Activated CD8-positive, alpha-beta T cell treated with anti-CD3 and anti-CD28 coated beads for 36 hours (primary cell): ENCODE measurements around the gene PRKN. TPM values are rescaled to one million over a fixed set of nuclear protein-coding genes. Genes with fewer than 3 reads are reported as not detected.

Experiments used
- ATAC-seq: fragments of 200-7000 bp; cut with Tn5 transposase; one replicate; pipeline ENCODE4 v1.10.0; 2021; ENCODE audit warnings: mild to moderate bottlenecking, moderate library complexity
- CTCF ChIA-PET: fragments of 350-600 bp; sonication (Branson Sonifier 250); formaldehyde crosslinking; loops from one replicate; lab custom pipeline; 2021; ENCODE audit warnings: antibody characterized with exemption; lab: Charles Lee
- POLR2A ChIA-PET: fragments of 350-600 bp; sonication (Branson Sonifier 250); formaldehyde crosslinking; loops from one replicate; lab custom pipeline; 2021; ENCODE audit warnings: antibody characterized with exemption; lab: Charles Lee
- DNase-seq: peaks from one replicate; pipeline ENCODE4 v3.0.0-alpha.2; 2020
- H3K27ac Mint-ChIP-seq: one replicate; pipeline ENCODE4 v1.8.0; 2021; ENCODE audit warnings: mild to moderate bottlenecking, mixed read lengths
- H3K27me3 Mint-ChIP-seq: one replicate; pipeline ENCODE4 v1.8.0; 2021; ENCODE audit warnings: mixed read lengths
- H3K36me3 Mint-ChIP-seq: one replicate; pipeline ENCODE4 v1.8.0; 2021; ENCODE audit warnings: low read depth, mixed read lengths
- H3K4me1 Mint-ChIP-seq: one replicate; pipeline ENCODE4 v1.8.0; 2021; ENCODE audit warnings: low read depth, mixed read lengths
- H3K4me3 Mint-ChIP-seq: one replicate; pipeline ENCODE4 v1.8.0; 2021; ENCODE audit warnings: mild to moderate bottlenecking, moderate library complexity, mixed read lengths
- H3K9me3 Mint-ChIP-seq: one replicate; pipeline ENCODE4 v1.8.0; 2021; ENCODE audit warnings: mixed read lengths
- CTCF ChIP-seq: fragments of 200-600 bp; IDR thresholded peaks from one replicate; pipeline ENCODE4 v1.8.0; 2022; ENCODE audit warnings: antibody characterized with exemption, mild to moderate bottlenecking
- intact Hi-C: fragments of 100-400 bp; cut with micrococcal nuclease; formaldehyde crosslinking; loops from one replicate; pipeline ENCODE4 v1.10.0; 2022
- total RNA-seq, 2 experiments: library from RNA; stranded (reverse); gene quantifications; one replicate each; pipeline ENCODE4 v1.2.3, GENCODE V29; 2021

The PRKN gene
- total RNA-seq, 2 experiments from 2014 or later = 1.2 to 1.4 TPM

- Mint-ChIP-seq H3K27ac (no peak overlapping the region), H3K27me3 (no peaks in the 10 kb centered on the region), H3K9me3 (peaks cover 2% of the 10 kb centered on the region), H3K4me1 (no peaks in the 10 kb centered on the region), H3K4me3 (no peak overlapping the region), H3K36me3 (no peaks in the 10 kb centered on the region)
- ChIA-PET CTCF (no interaction called here), POLR2A (no interaction called here)
- DNase-seq = no peak
- no peak for ATAC-seq
- TF ChIP-seq CTCF = no peak
- intact Hi-C loops = no loop called here
These were observed 267.6 kb downstream of the PRKN start for GRCh38 chr6:162459985-162460384.

DNA sequence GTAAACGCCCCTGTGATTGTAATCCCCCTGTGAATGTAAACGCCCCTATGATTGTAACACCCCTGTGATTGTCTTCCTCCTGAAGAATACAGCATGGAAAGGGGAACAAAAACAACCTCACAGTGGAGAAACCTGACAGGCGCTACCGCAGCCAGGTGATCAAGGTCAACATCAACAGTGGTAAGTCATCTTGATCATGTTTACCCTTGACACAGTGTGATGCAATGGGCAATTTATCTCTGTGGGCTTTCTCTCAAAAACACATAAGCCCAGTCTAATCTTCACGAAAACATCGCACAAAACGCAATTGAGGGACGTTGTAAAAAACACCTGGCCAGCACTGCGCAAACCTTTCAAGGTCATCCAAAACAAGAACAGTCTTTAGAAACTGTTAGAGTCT is 277.2 kb downstream of the PRKN start:
- intact Hi-C loops = no loop called here
- H3K4me1 Mint-ChIP-seq = no peaks in the 10 kb centered on the region
- ChIA-PET POLR2A (no interaction called here), CTCF (no interaction called here)
- no peaks in the 10 kb centered on the region for H3K36me3 Mint-ChIP-seq
- ATAC-seq (no peak), DNase-seq (no peak)
- no peaks in the 10 kb centered on the region for H3K27me3 Mint-ChIP-seq
- H3K27ac Mint-ChIP-seq = no peak overlapping the region
- TF ChIP-seq CTCF = no peak
- no peak overlapping the region for H3K4me3 Mint-ChIP-seq
- H3K9me3 Mint-ChIP-seq = no peaks in the 10 kb centered on the region

- POLR2A ChIA-PET = no interaction called here
- Mint-ChIP-seq H3K4me3 (no peak overlapping the region), H3K27ac (no peak overlapping the region), H3K36me3 (no peaks in the 10 kb centered on the region), H3K27me3 (no peaks in the 10 kb centered on the region), H3K4me1 (no peaks in the 10 kb centered on the region), H3K9me3 (no peaks in the 10 kb centered on the region)
- DNase-seq = no peak
- CTCF ChIA-PET = no interaction called here
- TF ChIP-seq CTCF = no peak
- intact Hi-C loops = no loop called here
- ATAC-seq = no peak
These were observed 279.3 kb downstream of the PRKN start for GRCh38 chr6:162448294-162448693.

- Mint-ChIP-seq H3K27me3 (no peaks in the 10 kb centered on the region), H3K36me3 (peaks cover 5% of the 10 kb centered on the region), H3K9me3 (peaks cover 9% of the 10 kb centered on the region), H3K4me1 (no peaks in the 10 kb centered on the region), H3K4me3 (no peak overlapping the region), H3K27ac (no peak overlapping the region)
- ATAC-seq (no peak), DNase-seq (no peak)
- ChIA-PET CTCF (no interaction called here), POLR2A (no interaction called here)
- intact Hi-C loops = no loop called here
- TF ChIP-seq CTCF = no peak
These were observed 284.5 kb downstream of the PRKN start for GRCh38 chr6:162443101-162443500.

- POLR2A ChIA-PET = no interaction called here
- no peak overlapping the region for H3K4me3 Mint-ChIP-seq
- peaks cover 5% of the 10 kb centered on the region for H3K36me3 Mint-ChIP-seq
- CTCF ChIA-PET = no interaction called here
- intact Hi-C loops = no loop called here
- H3K9me3 Mint-ChIP-seq = peaks cover 12% of the 10 kb centered on the region
- DNase-seq (no peak), ATAC-seq (no peak)
- no peaks in the 10 kb centered on the region for H3K4me1 Mint-ChIP-seq
- no peak for TF ChIP-seq CTCF
- no peak overlapping the region for H3K27ac Mint-ChIP-seq
- no peaks in the 10 kb centered on the region for H3K27me3 Mint-ChIP-seq
These were observed 284.9 kb downstream of the PRKN start for GRCh38 chr6:162442687-162443086.
